H7 (cell line): ENCODE results near the gene OR13A1. TPM values are rescaled to one million over a fixed set of nuclear protein-coding genes. Genes with fewer than 3 reads are reported as not detected.
"Not testable (repeated sequence)": the region's sequence is repeated elsewhere in the genome, so short reads cannot be mapped to it uniquely, and the experiment has no call there.

Source experiments
- DNase-seq: peaks from one replicate; pipeline ENCODE4 v3.0.0; 2012
- H3K27me3 ChIP-seq: 2 replicates; pipeline ENCODE4 v1.6.0; 2011; ENCODE audit warnings: mild to moderate bottlenecking, low read length; ENCODE audit not compliant: control insufficient read depth, insufficient read depth
- H3K36me3 ChIP-seq: replicated peaks from 2 replicates; pipeline ENCODE4 v1.5.1; 2011; ENCODE audit warnings: low read length; ENCODE audit not compliant: control insufficient read depth, insufficient read depth
- H3K4me3 ChIP-seq: 2 replicates; pipeline ENCODE4 v1.5.1; 2011; ENCODE audit warnings: low read depth, mild to moderate bottlenecking, control low read depth, low read length, moderate library complexity; ENCODE audit not compliant: insufficient read depth
- total RNA-seq: library from RNA; depleted of rRNA; stranded (reverse); fragments of >200 nt; shearing (Covaris generic); gene quantifications from 2 replicates; pipeline ENCODE4 v1.2.3, GENCODE V29; 2014; rRNA removed

OR13A1 gene
- total RNA-seq, 1 experiment from 2014 or later: not detected

GRCh38 chr10:45261946-45262345 lies 53.5 kb downstream of the OR13A1 start:
- Histone ChIP-seq H3K36me3 (no peaks in the 10 kb centered on the region), H3K4me3 (no peak overlapping the region), H3K27me3 (no peaks in the 10 kb centered on the region)
- DNase-seq: no peak

DNA sequence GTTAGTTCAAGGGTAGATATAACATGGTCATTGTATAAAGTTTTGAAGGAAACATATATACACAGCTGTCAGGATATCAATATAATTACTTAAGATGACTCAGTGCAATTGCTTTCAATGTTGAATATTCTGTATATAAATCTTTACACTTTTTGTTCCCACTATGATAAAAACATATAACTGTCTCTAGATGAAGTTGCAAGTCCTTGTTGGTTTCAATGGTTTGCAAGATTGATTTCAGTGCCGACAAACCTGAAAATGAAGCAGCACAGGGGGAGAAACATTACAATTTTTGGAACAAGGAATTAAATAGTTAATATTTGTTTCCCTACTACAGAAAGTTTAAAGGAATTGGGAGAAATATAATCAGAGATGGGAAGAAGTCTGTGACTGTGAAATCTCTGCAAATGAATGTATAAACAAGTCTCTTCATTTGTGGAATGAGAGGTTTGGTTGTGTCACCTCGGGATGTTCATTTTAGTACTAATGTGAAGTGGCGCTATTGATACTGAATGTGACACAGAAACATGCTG lies 54.1 kb downstream of the OR13A1 start:
- DNase-seq: no peak
- Histone ChIP-seq H3K36me3 (no peaks in the 10 kb centered on the region), H3K4me3 (no peak overlapping the region), H3K27me3 (no peaks in the 10 kb centered on the region)

DNA sequence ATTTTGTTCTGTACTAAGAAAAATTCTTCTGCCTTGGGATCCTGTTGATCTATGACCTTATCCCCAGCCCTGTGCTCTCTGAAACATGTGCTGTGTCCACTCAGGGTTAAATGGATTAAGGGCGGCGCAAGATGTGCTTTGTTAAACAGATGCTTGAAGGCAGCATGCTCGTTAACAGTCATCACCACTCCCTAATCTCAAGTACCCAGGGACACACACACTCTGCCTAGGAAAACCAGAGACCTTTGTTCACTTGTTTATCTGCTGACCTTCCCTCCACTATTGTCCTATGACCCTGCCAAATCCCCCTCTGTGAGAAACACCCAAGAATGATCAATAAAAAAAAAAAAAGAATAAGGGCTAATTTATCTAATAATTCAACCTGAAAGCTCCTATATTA lies 54.8 kb downstream of the OR13A1 start:
- H3K36me3 ChIP-seq, DNase-seq, H3K27me3 ChIP-seq, H3K4me3 ChIP-seq: not testable (repeated sequence)

- DNase-seq, H3K27me3 ChIP-seq, H3K36me3 ChIP-seq, H3K4me3 ChIP-seq: not testable (repeated sequence)
Observed at GRCh38 chr10:45259786-45260495, 55.5 kb downstream of the OR13A1 start.

- no peak overlapping the region for H3K4me3 ChIP-seq
Observed at GRCh38 chr10:45257600-45257999, 57.8 kb downstream of the OR13A1 start.

DNA sequence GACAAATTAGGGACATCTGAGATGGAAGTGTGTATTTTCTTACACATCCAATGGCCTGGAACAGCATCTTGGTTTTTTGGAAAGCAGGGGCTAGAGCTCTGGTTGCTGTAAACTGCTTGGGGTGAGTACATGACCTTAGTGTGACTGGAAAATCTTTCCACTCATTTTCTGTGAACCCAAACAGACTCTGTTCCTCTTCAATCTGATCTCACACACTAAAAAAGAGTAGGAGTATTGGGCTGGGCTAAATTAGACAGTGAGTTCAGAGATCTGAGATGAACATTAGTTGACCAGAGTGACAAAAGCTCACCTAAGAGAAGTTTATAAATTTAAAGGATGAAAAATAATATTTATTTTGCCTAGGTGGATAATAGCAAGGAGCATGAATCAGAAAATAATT lies 59.2 kb downstream of the OR13A1 start:
- no peak for DNase-seq
- Histone ChIP-seq H3K27me3 (no peaks in the 10 kb centered on the region), H3K36me3 (no peaks in the 10 kb centered on the region), H3K4me3 (no peak overlapping the region)

More at GRCh38 chr10:45257600-45257999, 57.8 kb downstream of the OR13A1 start:
- DNase-seq: no peak
- H3K27me3 ChIP-seq: no peaks in the 10 kb centered on the region
- H3K36me3 ChIP-seq: no peaks in the 10 kb centered on the region

DNA sequence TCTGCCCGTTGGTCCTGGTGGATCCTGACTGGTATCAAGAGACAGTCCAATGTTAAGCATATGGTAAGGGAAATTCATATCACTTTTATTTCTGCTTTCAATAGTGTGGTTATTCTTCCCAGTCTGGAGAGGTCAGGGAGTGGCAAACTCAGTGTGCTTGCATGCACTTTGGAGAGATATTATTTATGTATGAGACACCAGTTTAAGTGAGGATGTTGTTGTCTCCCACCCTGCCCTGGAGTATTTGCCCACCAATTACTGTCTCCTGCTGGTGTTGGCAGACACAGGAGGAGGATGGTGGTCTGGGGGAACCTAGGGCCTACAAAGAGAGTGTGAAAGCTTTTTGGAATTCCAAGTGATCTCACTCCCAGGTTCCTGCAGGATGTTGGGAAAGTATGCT lies 59.7 kb downstream of the OR13A1 start:
- Histone ChIP-seq H3K27me3 (no peaks in the 10 kb centered on the region), H3K36me3 (no peaks in the 10 kb centered on the region), H3K4me3 (no peak overlapping the region)
- no peak for DNase-seq

DNA sequence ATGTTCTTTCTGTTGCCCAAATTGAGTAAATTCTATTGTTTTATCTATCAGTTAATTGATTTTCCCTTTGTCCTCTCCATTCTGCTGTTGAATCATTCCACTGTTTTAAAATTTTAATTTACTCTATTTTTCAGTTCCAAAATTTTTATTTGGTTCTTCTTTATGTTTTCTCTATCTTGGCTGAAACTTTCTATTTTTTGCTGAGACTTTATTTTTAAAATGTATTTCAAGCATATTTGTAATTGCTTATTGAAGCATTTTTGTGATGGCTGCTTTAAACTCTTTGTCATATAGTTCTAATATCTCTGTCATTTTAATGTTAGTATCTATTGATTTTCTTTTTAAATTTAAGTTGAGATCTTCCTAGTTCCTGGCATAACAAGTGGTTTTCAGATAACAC lies 60.5 kb downstream of the OR13A1 start:
- no peak for DNase-seq
- H3K36me3 ChIP-seq: no peaks in the 10 kb centered on the region

DNA sequence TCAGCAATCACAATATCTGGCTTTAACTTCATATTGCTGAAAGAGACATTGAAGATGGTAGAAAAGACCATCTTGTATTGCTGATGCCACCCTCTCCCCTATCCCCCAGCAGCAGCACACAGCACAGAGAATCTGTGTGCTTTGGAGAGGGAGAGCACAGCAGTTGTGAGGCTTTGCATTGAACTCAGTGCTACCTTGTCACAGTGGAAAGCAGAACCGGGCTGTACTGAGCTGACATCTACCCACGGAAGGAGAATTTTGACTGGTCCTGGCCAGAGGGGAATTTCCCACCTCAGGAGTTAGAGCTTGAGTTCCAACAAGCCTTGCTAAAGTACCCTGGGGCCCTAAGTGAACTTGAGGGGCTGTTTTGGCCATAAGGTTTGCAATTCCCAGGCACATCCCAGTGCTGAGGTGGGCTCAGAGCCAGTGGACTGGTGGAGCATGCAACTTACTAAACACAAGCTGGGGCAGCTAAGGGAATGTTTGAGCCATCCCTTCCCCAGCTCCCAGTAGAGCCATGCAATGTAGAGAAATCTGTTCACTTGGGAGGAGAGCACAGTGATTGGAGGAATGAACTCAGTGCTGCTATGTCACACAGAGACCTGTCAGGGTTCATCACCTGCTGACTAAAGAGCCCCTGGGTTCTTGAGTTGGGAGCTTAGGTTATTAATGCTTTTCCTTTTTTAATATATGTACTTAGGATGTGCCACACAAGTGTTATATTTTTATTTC lies 62.1 kb downstream of the OR13A1 start:
- Histone ChIP-seq H3K4me3 (no peak overlapping the region), H3K27me3 (no peaks in the 10 kb centered on the region), H3K36me3 (no peaks in the 10 kb centered on the region)
- DNase-seq: no peak

More for the DNA sequence above, 60.5 kb downstream of the OR13A1 start:
- Histone ChIP-seq H3K27me3 (no peaks in the 10 kb centered on the region), H3K4me3 (no peak overlapping the region)

Other genes starting within 250 kb of the OR13A1 start
- 0.10 and 1.1 TPM in 2 replicates for gene ALOX5, start 58.6 kb upstream of the OR13A1 start, total RNA-seq